ENCODE data around the gene TNFRSF13B. TPM values are rescaled to one million over a fixed set of nuclear protein-coding genes. Genes with fewer than 3 reads are reported as not detected.

The TNFRSF13B gene
- total RNA-seq, 1 experiment from 2014 or later, result 0.28 TPM

- no peaks in the 10 kb centered on the region for H4K20me1 ChIP-seq (ENCODE audit: control insufficient read depth, insufficient read depth, insufficient read length)
- H3K9me3 ChIP-seq (ENCODE audit: control insufficient read depth, low read depth, low read length), result no peaks in the 10 kb centered on the region
- no peak overlapping the region for H2BK12ac ChIP-seq (ENCODE audit: insufficient read length, low read depth, low read length)
- H3K23me2 ChIP-seq (ENCODE audit: insufficient read length, low read depth, low read length, poor library complexity, severe bottlenecking), result no peaks in the 10 kb centered on the region
- no peak overlapping the region for H2BK20ac ChIP-seq (ENCODE audit: low read depth, low read length, poor library complexity, severe bottlenecking)
- H2BK15ac ChIP-seq (ENCODE audit: low read depth, low read length), result no peak overlapping the region
- no peak overlapping the region; the same call in 1 of the 2 replicates for H3K14ac ChIP-seq (ENCODE audit: insufficient read depth, low read length)
- H3K4me1 Mint-ChIP-seq, result peaks cover 15% of the 10 kb centered on the region in 2 experiments; a peak in 3 of 4 replicates
- no peak overlapping the region for H3K56ac ChIP-seq (ENCODE audit: insufficient read length, low read depth, low read length)
- no peak overlapping the region for H3K4me3 Mint-ChIP-seq
- no peak overlapping the region for H3K9ac ChIP-seq (ENCODE audit: extremely low read depth, insufficient read length, low read length)
- no peak overlapping the region for H2AFZ ChIP-seq (ENCODE audit: low read length)
- H3K79me1 ChIP-seq (ENCODE audit: insufficient read depth, low read depth, low read length, poor library complexity, severe bottlenecking), result no peaks in the 10 kb centered on the region
- no CpG with 5 or more reads among the region's 15 CpGs for WGBS (ENCODE audit: extremely low coverage, insufficient read length, low lambda C conversion rate)
- H4K8ac ChIP-seq (replicated peaks; ENCODE audit: insufficient read length, low read depth, low read length), result no peak overlapping the region
- no peak overlapping the region for H3K27ac Mint-ChIP-seq
- no peaks in the 10 kb centered on the region for H3K9me3 Mint-ChIP-seq
- no peaks in the 10 kb centered on the region for H3K27me3 ChIP-seq (ENCODE audit: insufficient read depth, low read length)
- H3T11ph ChIP-seq (ENCODE audit: low read length), result no peak overlapping the region
- no peak overlapping the region for H2AK5ac ChIP-seq (ENCODE audit: insufficient read length, low read length)
- H2BK120ac ChIP-seq (ENCODE audit: low read depth, low read length, poor library complexity, severe bottlenecking), result no peak overlapping the region
- H3K36me3 Mint-ChIP-seq (ENCODE audit: insufficient read depth in 1 of 3, low read depth in 3 of 3), result no peaks in the 10 kb centered on the region; a peak in 1 of 7 replicates
- TF ChIP-seq CTCF (conservative IDR thresholded peaks at IDR 0.05), result no peak
- H4K5ac ChIP-seq (ENCODE audit: insufficient read length, low read depth, low read length), result no peak overlapping the region
- peak; percentile 29 for DNase-seq
- H3K79me2 ChIP-seq (ENCODE audit: insufficient read depth, low read length), result no peaks in the 10 kb centered on the region
- no peak overlapping the region for H3K23ac ChIP-seq (ENCODE audit: insufficient read length, low read depth, low read length)
- no peak overlapping the region for H3K4me2 ChIP-seq (ENCODE audit: insufficient read depth, insufficient read length, low read length)
- H4K91ac ChIP-seq (ENCODE audit: insufficient read length, low read depth, low read length), result no peak overlapping the region
- H3K18ac ChIP-seq (ENCODE audit: insufficient read length, low read depth, low read length), result no peak overlapping the region
- no peak overlapping the region for H2BK5ac ChIP-seq (ENCODE audit: insufficient read length, low read length)
- H3K27ac ChIP-seq (ENCODE audit: insufficient read length, low read depth, low read length), result no peak overlapping the region
- peaks cover 2% of the 10 kb centered on the region; the same call in 1 of the 2 replicates for H3K27me3 Mint-ChIP-seq (ENCODE audit: low read depth)
- H3K4ac ChIP-seq (ENCODE audit: low read depth, low read length), result no peak overlapping the region
- no peaks in the 10 kb centered on the region for H3K4me1 ChIP-seq (ENCODE audit: insufficient read depth, low read length)
Observed at GRCh38 chr17:16923904-16924695, 47.8 kb downstream of the TNFRSF13B start.

Measured in H9 (cell line).